ENCODE measurements around the gene CALN1. TPM values are rescaled to one million over a fixed set of nuclear protein-coding genes. Genes with fewer than 3 reads are reported as not detected.
"Not testable (repeated sequence)": the region's sequence is repeated elsewhere in the genome, so short reads cannot be mapped to it uniquely, and the experiment has no call there.

Gene CALN1
- total RNA-seq, 1 experiment from 2014 or later: 0.05 TPM

DNA sequence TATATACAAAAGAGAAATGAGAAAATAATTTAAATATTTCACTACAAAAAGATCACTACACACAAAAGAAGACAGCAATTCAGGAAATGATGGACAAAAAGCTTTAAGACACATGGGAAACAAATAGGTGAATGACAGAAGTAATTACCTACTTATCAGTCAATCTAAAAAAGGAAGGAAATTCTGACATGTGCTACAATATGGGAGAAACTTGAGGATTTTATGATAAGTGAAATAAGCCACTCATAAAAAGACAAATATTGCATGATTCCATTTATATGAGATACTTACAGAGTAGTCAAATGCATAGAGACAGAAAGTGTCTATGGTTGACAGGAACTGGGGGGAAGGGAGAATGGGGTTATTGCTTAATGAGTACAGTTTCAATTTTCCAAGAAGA is 339.2 kb downstream of the CALN1 start:
- Histone ChIP-seq H3K4me3 (ENCODE audit: low read depth in 2 of 2, low read length in 2 of 2) (no peak overlapping the region), H3K27ac (ENCODE audit: low read length) (no peak overlapping the region), H3K4me1 (ENCODE audit: control insufficient read depth, insufficient read depth, low read length) (no peaks in the 10 kb centered on the region), H3K9me3 (ENCODE audit: control insufficient read depth, insufficient read depth, low read depth, low read length) (no peaks in the 10 kb centered on the region), H3K36me3 (ENCODE audit: control insufficient read depth, insufficient read depth, low read length) (no peaks in the 10 kb centered on the region), H3K27me3 (ENCODE audit: control insufficient read depth, insufficient read depth, low read length) (no peaks in the 10 kb centered on the region)
- ChIA-PET POLR2A (no interaction called here), CTCF (no interaction called here)
- intact Hi-C loops (cut with micrococcal nuclease; ENCODE audit: unreplicated experiment) (no loop called here), in situ Hi-C loops (cut with HindIII; ENCODE audit: low pct_unique_long_range_greater_than_20kb, low sequenced_read_pairs) (no loop called here)
- no peak for TF ChIP-seq TCF7L2 (IDR thresholded peaks at IDR 0.05; ENCODE audit: low read depth, low read length)
- no peak for TF ChIP-seq POLR2AphosphoS5 (IDR thresholded peaks at IDR 0.05; ENCODE audit: low read depth, low read length)
- TF ChIP-seq, protein P1, sequence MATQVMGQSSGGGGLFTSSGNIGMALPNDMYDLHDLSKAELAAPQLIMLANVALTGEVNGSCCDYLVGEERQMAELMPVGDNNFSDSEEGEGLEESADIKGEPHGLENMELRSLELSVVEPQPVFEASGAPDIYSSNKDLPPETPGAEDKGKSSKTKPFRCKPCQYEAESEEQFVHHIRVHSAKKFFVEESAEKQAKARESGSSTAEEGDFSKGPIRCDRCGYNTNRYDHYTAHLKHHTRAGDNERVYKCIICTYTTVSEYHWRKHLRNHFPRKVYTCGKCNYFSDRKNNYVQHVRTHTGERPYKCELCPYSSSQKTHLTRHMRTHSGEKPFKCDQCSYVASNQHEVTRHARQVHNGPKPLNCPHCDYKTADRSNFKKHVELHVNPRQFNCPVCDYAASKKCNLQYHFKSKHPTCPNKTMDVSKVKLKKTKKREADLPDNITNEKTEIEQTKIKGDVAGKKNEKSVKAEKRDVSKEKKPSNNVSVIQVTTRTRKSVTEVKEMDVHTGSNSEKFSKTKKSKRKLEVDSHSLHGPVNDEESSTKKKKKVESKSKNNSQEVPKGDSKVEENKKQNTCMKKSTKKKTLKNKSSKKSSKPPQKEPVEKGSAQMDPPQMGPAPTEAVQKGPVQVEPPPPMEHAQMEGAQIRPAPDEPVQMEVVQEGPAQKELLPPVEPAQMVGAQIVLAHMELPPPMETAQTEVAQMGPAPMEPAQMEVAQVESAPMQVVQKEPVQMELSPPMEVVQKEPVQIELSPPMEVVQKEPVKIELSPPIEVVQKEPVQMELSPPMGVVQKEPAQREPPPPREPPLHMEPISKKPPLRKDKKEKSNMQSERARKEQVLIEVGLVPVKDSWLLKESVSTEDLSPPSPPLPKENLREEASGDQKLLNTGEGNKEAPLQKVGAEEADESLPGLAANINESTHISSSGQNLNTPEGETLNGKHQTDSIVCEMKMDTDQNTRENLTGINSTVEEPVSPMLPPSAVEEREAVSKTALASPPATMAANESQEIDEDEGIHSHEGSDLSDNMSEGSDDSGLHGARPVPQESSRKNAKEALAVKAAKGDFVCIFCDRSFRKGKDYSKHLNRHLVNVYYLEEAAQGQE (IDR thresholded peaks at IDR 0.05; ENCODE audit: insufficient read depth in 1 of 2, low read depth in 2 of 2, low read length in 1 of 2): no peak
- TF ChIP-seq SIN3A (IDR thresholded peaks at IDR 0.05; ENCODE audit: borderline replicate concordance, insufficient read depth, low read depth, low read length): no peak
- TF ChIP-seq, protein P2, sequence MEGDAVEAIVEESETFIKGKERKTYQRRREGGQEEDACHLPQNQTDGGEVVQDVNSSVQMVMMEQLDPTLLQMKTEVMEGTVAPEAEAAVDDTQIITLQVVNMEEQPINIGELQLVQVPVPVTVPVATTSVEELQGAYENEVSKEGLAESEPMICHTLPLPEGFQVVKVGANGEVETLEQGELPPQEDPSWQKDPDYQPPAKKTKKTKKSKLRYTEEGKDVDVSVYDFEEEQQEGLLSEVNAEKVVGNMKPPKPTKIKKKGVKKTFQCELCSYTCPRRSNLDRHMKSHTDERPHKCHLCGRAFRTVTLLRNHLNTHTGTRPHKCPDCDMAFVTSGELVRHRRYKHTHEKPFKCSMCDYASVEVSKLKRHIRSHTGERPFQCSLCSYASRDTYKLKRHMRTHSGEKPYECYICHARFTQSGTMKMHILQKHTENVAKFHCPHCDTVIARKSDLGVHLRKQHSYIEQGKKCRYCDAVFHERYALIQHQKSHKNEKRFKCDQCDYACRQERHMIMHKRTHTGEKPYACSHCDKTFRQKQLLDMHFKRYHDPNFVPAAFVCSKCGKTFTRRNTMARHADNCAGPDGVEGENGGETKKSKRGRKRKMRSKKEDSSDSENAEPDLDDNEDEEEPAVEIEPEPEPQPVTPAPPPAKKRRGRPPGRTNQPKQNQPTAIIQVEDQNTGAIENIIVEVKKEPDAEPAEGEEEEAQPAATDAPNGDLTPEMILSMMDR (IDR thresholded peaks at IDR 0.05): no peak
- BruUV-seq (replicated peaks): no TSS peak
- ATAC-seq: no peak
- DNase-seq (ENCODE audit: low read depth, low spot score): no peak

DNA sequence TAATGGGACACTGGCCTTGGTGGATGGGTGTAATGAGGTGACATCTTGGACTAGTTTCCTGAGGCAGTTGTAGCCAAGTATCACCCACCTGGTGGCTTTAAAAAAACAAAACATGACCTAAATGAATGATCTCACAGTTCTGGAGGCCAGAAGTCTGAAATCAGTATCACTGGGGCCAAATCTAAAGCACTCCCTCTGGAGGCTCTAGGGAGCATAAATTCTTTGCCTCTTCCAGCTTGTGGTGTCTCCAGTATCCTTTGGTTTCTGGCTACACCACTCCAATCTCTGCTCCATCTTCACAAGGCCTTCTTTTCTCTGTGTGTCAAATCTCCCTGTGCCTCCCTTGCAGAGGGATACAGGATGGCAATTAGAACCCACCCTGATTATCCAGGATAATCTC is 342.9 kb downstream of the CALN1 start:
- no peaks in the 10 kb centered on the region for H3K9me3 ChIP-seq (ENCODE audit: control insufficient read depth, insufficient read depth, low read depth, low read length)
- no peak for DNase-seq (ENCODE audit: low read depth, low spot score)
- no TSS peak for BruUV-seq (replicated peaks)
- in situ Hi-C loops (cut with HindIII; ENCODE audit: low pct_unique_long_range_greater_than_20kb, low sequenced_read_pairs) (no loop called here), intact Hi-C loops (cut with micrococcal nuclease; ENCODE audit: unreplicated experiment) (no loop called here)
- H3K4me3 ChIP-seq (ENCODE audit: low read depth in 2 of 2, low read length in 2 of 2): no peak overlapping the region
- TF ChIP-seq, protein P1 (IDR thresholded peaks at IDR 0.05; ENCODE audit: insufficient read depth in 1 of 2, low read depth in 2 of 2, low read length in 1 of 2): no peak
- TF ChIP-seq, protein P2 (IDR thresholded peaks at IDR 0.05): no peak
- TF ChIP-seq SIN3A (IDR thresholded peaks at IDR 0.05; ENCODE audit: borderline replicate concordance, insufficient read depth, low read depth, low read length) (no peak), POLR2AphosphoS5 (IDR thresholded peaks at IDR 0.05; ENCODE audit: low read depth, low read length) (no peak)
- no peaks in the 10 kb centered on the region for H3K27me3 ChIP-seq (ENCODE audit: control insufficient read depth, insufficient read depth, low read length)
- ChIA-PET CTCF (no interaction called here), POLR2A (no interaction called here)
- ATAC-seq: no peak
- no peaks in the 10 kb centered on the region for H3K36me3 ChIP-seq (ENCODE audit: control insufficient read depth, insufficient read depth, low read length)
- no peak overlapping the region for H3K27ac ChIP-seq (ENCODE audit: low read length)
- H3K4me1 ChIP-seq (ENCODE audit: control insufficient read depth, insufficient read depth, low read length): no peaks in the 10 kb centered on the region

DNA sequence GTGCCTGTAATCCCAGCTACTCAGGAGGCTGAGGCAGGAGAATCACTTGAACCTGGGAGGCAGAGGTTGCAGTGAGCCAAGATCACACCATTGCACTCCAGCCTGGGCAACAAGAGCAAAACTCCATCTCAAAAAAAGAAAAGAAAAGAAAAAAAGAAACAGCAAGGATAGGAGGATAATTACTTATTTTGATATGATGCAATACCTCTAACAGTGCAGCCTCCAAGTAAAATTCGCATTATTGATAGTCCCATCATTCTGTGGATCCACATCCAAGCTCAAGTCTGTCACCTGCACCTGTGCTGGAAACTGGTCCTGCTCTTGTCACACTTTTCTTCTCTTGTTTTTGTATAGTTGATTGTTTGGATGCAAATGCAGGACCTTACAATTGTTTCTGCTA is 346.4 kb downstream of the CALN1 start:
- BruUV-seq (replicated peaks); H3K27ac ChIP-seq (ENCODE audit: low read length); H3K4me3 ChIP-seq (ENCODE audit: low read depth in 2 of 2, low read length in 2 of 2); DNase-seq (ENCODE audit: low read depth, low spot score); H3K27me3 ChIP-seq (ENCODE audit: control insufficient read depth, insufficient read depth, low read length); ATAC-seq; in situ Hi-C loops (cut with HindIII; ENCODE audit: low pct_unique_long_range_greater_than_20kb, low sequenced_read_pairs); intact Hi-C loops (cut with micrococcal nuclease; ENCODE audit: unreplicated experiment); POLR2A ChIA-PET; H3K36me3 ChIP-seq (ENCODE audit: control insufficient read depth, insufficient read depth, low read length); H3K4me1 ChIP-seq (ENCODE audit: control insufficient read depth, insufficient read depth, low read length); H3K9me3 ChIP-seq (ENCODE audit: control insufficient read depth, insufficient read depth, low read depth, low read length); CTCF ChIA-PET: not testable (repeated sequence)

Measured in Panc1 (cell line).